GM12874 (cell line): ENCODE data around the gene SORCS2.

Experiments used
- TF ChIP-seq, protein P1 (sequence below): IDR thresholded peaks from 2 replicates; pipeline ENCODE4 v1.5.1; 2011; ENCODE audit warnings: low read depth, mild to moderate bottlenecking, control low read depth, low read length, moderate library complexity; ENCODE audit not compliant: insufficient read depth

The SORCS2 gene

DNA sequence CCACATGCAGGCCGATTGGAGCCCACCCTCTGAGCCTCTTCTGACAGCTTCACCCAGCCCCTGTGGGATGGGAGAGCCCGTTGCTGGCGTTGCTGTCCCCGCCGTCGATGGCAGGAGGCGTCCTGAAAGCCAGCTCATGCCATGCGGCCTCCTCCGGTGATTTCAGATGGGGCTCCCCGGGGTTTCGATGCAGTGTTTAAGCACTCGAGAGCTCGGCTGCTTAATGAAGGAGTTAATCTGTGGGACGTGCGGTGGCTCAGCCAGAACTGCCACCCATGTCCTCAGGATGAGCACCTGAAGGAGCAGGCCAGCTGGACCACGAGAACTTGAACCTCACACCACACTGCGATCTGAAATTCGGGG lies 95.6 kb downstream of the SORCS2 start:
- TF ChIP-seq, protein P1, sequence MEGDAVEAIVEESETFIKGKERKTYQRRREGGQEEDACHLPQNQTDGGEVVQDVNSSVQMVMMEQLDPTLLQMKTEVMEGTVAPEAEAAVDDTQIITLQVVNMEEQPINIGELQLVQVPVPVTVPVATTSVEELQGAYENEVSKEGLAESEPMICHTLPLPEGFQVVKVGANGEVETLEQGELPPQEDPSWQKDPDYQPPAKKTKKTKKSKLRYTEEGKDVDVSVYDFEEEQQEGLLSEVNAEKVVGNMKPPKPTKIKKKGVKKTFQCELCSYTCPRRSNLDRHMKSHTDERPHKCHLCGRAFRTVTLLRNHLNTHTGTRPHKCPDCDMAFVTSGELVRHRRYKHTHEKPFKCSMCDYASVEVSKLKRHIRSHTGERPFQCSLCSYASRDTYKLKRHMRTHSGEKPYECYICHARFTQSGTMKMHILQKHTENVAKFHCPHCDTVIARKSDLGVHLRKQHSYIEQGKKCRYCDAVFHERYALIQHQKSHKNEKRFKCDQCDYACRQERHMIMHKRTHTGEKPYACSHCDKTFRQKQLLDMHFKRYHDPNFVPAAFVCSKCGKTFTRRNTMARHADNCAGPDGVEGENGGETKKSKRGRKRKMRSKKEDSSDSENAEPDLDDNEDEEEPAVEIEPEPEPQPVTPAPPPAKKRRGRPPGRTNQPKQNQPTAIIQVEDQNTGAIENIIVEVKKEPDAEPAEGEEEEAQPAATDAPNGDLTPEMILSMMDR, result no peak

- TF ChIP-seq, protein P1, result no peak
These were observed 96.6 kb downstream of the SORCS2 start for GRCh38 chr4:7288751-7289523.

- TF ChIP-seq, protein P1, result no peak
These were observed 97.3 kb downstream of the SORCS2 start for GRCh38 chr4:7289589-7289988.

DNA sequence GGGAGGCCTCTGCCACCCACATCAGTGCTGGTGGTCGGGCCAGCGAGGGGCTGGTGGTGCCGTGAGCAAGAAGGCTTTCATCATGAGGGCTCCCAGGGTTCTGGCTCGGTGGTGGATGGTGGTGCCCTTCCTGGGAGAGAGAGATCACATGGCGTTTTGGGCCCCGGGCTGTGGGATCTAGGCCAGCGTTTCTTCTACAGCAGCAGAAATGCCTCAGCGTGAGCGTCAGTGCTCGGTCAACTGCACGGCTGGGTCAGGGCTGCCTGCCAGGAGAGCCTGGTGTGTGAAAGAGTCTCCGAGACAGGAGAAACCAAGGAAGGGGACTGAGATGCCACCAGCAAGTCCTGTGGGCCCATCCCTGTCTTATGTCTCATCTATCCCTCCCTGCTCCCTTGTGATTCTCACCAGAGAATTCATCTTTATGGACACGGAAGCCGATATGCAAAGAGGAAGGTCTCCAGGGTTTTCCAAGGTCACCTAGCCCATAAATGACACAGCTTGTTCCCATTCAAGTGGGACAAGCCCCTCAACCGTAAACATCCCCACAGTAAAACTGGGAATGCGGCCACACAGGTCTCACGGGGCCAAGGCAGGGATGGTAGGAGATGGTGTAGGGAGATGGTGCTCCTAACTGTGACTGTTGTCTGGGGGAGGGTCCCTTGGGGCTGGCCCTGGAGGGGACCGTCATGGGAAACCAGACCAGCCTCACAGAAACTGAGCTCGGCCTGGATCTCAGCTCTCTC lies 99.2 kb downstream of the SORCS2 start:
- TF ChIP-seq, protein P1, result no peak

- TF ChIP-seq, protein P1, result no peak
These were observed 101.4 kb downstream of the SORCS2 start for GRCh38 chr4:7293703-7294102.

DNA sequence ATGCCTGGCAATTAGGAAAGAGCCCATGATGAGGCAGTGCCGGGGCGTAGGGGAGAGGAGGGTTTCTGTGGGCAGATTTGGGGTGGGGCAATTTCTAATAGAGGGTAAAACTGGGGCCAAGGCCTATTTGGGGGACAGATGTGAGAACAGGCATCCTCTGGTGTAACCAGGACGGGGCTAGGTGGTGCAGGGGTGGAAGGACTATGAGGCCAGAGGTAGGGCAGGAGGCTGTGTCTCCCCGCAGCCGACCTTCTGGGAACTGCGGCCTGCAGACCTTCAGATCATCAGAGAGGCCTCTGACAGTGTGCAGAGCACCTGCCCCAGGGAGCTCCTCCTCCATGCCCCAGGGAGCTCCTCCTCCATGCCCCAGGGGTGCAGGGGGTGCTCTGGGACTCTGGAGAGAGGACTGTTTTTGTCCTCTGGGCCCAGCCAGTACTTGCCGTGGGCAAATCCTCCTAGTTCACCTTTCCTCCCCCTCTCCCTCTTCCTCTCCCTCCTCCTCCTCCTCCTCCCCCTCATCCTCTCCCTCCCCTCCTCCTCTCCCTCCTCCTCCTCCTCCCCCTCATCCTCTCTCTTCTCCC lies 101.9 kb downstream of the SORCS2 start:
- TF ChIP-seq, protein P1, result no peak

DNA sequence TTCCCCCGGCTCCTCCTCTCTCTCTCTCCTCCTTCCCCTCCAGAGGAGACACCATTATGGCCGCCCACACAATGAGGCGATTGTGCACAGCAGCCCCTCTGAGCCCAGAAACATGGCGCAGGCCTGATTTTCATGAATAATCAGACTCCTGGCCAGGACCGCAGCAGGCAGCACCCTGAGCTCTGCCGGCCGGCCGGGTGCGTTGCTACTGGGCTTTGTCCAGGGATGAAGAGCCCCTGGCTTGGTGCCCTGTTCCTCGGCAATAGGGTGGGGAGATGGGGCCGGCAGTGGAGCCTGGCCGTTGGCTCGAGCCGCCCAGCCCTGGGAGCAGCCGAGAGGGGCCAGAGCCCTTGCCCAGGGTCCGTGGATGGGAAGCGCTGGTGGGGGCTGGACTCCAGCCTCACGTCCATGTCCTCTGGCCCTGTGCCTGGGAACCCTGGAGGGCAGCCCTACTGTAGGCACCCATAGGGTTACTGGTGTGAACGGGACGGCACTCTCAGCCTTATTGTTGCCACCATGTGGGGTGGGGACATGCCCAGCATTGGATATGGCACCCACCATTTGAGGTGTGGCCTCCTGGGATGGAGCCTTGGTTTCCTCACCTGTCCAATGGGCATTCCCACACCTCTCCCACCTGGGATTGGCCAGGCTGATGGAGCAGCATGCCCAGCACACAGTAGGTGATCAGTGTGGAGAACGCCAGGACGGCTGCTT lies 103.0 kb downstream of the SORCS2 start:
- TF ChIP-seq, protein P1, result no peak
